GM19452 (cell line): ENCODE measurements around the gene CAV3.

Experiments
- ATAC-seq: cut with Tn5 transposase; IDR thresholded peaks from one replicate; pipeline ENCODE4 v1.9.1; 2021; ENCODE audit not compliant: unreplicated experiment

Gene CAV3

GRCh38 chr3:8790529-8790928, 56.9 kb downstream of the CAV3 start:
- no peak for ATAC-seq

DNA sequence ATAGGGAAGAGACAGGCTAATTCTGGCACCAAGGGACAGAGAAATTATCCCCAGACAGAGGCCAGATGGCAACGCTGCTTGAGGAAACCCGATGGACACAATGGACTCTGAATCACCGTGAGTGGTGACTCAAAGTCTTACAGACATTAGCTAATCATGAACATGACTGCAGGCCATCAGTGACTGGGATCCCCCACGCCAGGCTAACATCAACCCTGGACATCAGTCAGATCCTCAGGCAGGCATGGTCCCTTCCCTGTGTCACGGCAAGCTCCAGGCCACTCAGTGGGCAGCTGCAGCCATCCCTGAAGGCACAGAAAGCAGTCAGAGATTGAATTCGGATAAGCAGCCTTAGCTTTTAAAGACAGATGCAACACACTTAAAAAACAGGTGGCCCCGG, 59.6 kb downstream of the CAV3 start:
- no peak for ATAC-seq

DNA sequence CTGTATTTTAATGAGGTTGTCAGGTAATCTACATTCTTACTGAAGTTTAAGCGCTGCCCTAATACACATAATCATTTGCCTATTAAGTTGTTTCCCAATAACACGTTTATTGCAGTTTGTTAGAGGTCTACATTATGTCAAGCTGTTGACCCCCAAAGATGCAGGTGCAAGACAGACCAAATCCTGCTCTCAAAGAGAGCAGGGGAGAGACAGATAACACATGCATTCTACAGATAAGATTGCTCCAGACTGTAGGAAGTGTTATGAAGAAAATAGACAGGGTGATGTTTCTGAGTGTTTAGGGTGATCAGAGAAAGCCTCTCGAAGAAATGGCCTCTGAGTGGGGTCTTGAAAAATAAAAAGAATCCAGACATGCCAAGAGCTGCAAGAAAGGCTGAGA, 60.6 kb downstream of the CAV3 start:
- ATAC-seq, result no peak
